Fibroblast of lung (primary cell): ENCODE results near the gene RPA3. TPM values are rescaled to one million over a fixed set of nuclear protein-coding genes. Genes with fewer than 3 reads are reported as not detected.

Source experiments
- DNase-seq, 2 donors: peaks; one replicate each; pipeline versions ENCODE4 v3.0.0 to v3.0.0-alpha.2; 2010; ENCODE audit warnings: low read depth in 2 of 2
- H2AFZ ChIP-seq: 2 replicates; pipeline ENCODE4 v1.5.1; 2012; ENCODE audit warnings: low read length, control low read depth, inconsistent platforms
- H3K27ac ChIP-seq: 2 replicates; pipeline ENCODE4 v1.5.1; 2011; ENCODE audit warnings: low read length, control low read depth; ENCODE audit not compliant: insufficient read depth
- H3K27me3 ChIP-seq: 2 replicates; pipeline ENCODE4 v1.5.1; 2011; ENCODE audit warnings: mild to moderate bottlenecking, low read length; ENCODE audit not compliant: control insufficient read depth, insufficient read depth
- H3K36me3 ChIP-seq: 2 replicates; pipeline ENCODE4 v1.5.1; 2011; ENCODE audit warnings: low read length; ENCODE audit not compliant: control insufficient read depth, insufficient read depth
- H3K4me1 ChIP-seq: 2 replicates; pipeline ENCODE4 v1.5.1; 2011; ENCODE audit warnings: low read length; ENCODE audit not compliant: control insufficient read depth, insufficient read depth; ENCODE audit errors: extremely low read depth
- H3K4me2 ChIP-seq: 2 replicates; pipeline ENCODE4 v1.5.1; 2011; ENCODE audit warnings: low read length, control low read depth; ENCODE audit not compliant: insufficient read depth; ENCODE audit errors: extremely low read depth
- H3K4me3 ChIP-seq, 4 experiments: fragments of 200-600 bp in 1 of 4; sonication (generic) in 1 of 4; replicated peaks in 1 of 4; 2 replicates each; pipeline ENCODE4 v1.5.1; 2011 to 2016; ENCODE audit warnings: low read length in 4 of 4, low read depth in 3 of 4, mild to moderate bottlenecking in 3 of 4, control low read depth in 2 of 4, inconsistent platforms in 1 of 4, mixed read lengths in 1 of 4; ENCODE audit not compliant: insufficient read depth in 1 of 4; ENCODE audit errors: control extremely low read depth in 1 of 4
- H3K79me2 ChIP-seq: 2 replicates; pipeline ENCODE4 v1.5.1; 2012; ENCODE audit warnings: mild to moderate bottlenecking, low read length, inconsistent platforms; ENCODE audit not compliant: control insufficient read depth, insufficient read depth
- H3K9ac ChIP-seq: 2 replicates; pipeline ENCODE4 v1.5.1; 2011; ENCODE audit warnings: mild to moderate bottlenecking, low read length, control low read depth; ENCODE audit not compliant: insufficient read depth
- H3K9me3 ChIP-seq: 2 replicates; pipeline ENCODE4 v1.5.1; 2012; ENCODE audit warnings: low read depth, low read length; ENCODE audit not compliant: control insufficient read depth, insufficient read depth
- H4K20me1 ChIP-seq: 2 replicates; pipeline ENCODE4 v1.5.1; 2011; ENCODE audit warnings: low read length; ENCODE audit not compliant: control insufficient read depth, insufficient read depth; ENCODE audit errors: extremely low read depth
- CTCF ChIP-seq, 2 donors: IDR thresholded peaks in 1 of 2; conservative IDR thresholded peaks in 1 of 2; 1 replicate in 1 of 2; 2 replicates in 1 of 2; pipeline ENCODE4 v1.5.1; 2011 to 2012; ENCODE audit warnings: low read length in 2 of 2, control low read depth in 1 of 2, inconsistent platforms in 1 of 2, low read depth in 1 of 2, mild to moderate bottlenecking in 1 of 2
- EZH2 ChIP-seq: IDR thresholded peaks from 2 replicates; pipeline ENCODE4 v1.5.1; 2012; ENCODE audit warnings: low read length, control low read depth, mild to moderate bottlenecking; ENCODE audit errors: missing control alignments
- polyA plus RNA-seq, 2 donors: library from polyadenylated mRNA; depleted of rRNA in 1 of 2; stranded (reverse) in 1 of 2; unstranded in 1 of 2; fragments of >200 nt; gene quantifications; 2 replicates each; pipeline ENCODE4 v1.2.1, GENCODE V29; 2011 to 2012; ENCODE audit warnings: missing spikeins in 1 of 2
- total RNA-seq: library from RNA; depleted of rRNA; stranded (reverse); fragments of >200 nt; gene quantifications from 2 replicates; pipeline ENCODE4 v1.2.1, GENCODE V29; 2014

RPA3 gene
- total and polyA plus RNA-seq, 2 donors (not counting 1 experiment from before 2014, with no cell fraction given): 19.0 to 23.9 TPM

DNA sequence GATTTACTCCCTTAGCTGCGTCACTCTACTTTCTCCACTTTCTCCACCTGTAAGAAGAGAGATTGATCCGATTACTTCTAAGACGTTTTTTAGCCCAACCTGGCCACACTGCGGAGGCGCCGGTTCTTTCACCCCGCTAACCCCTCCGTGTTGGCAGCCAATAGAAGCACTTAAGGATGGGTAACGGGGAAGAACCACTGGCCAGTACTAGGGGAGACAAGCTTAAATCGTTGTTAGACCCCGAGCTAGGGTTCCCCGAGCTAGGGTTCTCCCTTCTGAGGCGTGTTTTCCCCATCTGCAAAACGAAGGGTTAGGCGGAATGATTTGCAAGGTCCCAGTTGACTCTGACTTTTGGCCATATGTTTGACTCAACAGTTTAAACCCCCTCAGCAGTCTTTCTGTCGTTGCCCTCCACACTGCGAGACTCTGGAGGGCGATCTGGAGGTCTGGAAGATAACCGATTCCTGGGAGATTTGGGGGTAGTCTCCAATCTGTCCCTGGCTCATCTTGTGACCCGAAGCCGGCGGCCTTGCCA lies 77.2 kb downstream of the RPA3 start:
- Histone ChIP-seq H3K4me3 (peak overlapping the region; percentile 80 to 92 (median 84)), H3K27me3 (no peaks in the 10 kb centered on the region), H3K4me1 (no peaks in the 10 kb centered on the region), H2AFZ (peak overlapping the region; percentile 95), H4K20me1 (no peaks in the 10 kb centered on the region), H3K9me3 (no peaks in the 10 kb centered on the region), H3K27ac (peak overlapping the region; percentile 93), H3K36me3 (no peaks in the 10 kb centered on the region), H3K9ac (peak overlapping the region; percentile 85), H3K4me2 (peak overlapping the region; percentile 67), H3K79me2 (peaks cover 3% of the 10 kb centered on the region)
- TF ChIP-seq EZH2: no peak
- no peak for TF ChIP-seq CTCF (conservative IDR thresholded peaks at IDR 0.05 in 1 of 2, IDR thresholded peaks at IDR 0.05 in 1 of 2; ENCODE audit: low read depth in 1 of 2, low read length in 2 of 2)
- peak in 1 of 2 donors; percentile 23 for DNase-seq

DNA sequence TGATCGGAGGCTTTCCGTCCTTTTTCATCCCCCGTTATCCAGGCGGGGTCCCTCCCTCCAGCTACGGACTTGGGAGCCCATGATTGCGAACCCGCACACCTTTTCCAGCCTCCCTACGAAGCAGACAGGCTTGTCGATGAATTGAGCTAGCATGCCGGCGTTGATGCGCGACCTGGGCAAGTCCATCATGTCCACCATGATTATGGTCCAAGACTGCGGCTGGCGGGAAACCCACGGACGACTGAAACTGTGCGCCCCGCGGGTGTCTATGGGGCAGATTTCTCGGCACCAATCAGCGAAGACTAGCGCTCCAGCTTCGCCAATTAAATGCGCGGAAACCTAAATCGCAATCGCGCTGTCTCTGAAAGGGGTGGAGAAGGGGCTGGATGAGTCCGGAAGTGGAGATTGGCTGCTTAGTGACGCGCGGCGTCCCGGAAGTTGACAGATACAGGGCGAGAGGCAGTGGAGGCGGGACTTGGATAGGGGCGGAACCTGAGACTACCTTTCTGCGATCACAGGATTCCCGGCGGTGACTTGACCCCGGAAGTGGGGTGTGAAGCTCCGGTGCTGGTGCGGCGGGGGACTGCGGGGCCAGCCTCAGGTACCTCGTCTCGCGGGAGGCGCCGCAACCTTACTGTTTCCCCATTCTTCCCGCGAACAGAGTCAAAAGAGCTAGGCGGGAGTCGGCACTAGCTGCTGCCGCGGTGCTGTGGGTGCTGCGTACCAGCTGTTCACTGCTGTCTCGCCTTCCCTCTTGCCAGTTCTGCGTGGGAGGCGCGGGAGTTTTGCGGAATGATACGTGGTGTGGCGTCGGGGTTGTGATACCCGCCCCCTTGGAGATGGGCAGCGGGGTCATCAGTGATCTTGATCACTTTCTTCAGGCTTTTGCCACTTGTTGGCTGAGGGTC lies 77.9 kb downstream of the RPA3 start, which contains the start of gene UMAD1:
TSS of gene UMAD1 (plus strand) at position 532 of the 908 bp plus-strand sequence. CDS start 32,620 bp downstream, outside the sequence.
- Histone ChIP-seq H3K4me3 (peak within 1 kb of the TSS; percentile 80 to 92 (median 84)), H3K4me2 (peak within 1 kb of the TSS; percentile 81), H3K4me1 (no peaks in the 10 kb centered on the region), H3K36me3 (no peaks in the 10 kb centered on the region), H3K9ac (peak within 1 kb of the TSS; percentile 85), H3K79me2 (peaks cover 3% of the 10 kb centered on the region), H2AFZ (peak within 1 kb of the TSS; percentile 99), H3K9me3 (no peaks in the 10 kb centered on the region), H3K27me3 (no peaks in the 10 kb centered on the region), H4K20me1 (no peaks in the 10 kb centered on the region), H3K27ac (peak within 1 kb of the TSS; percentile 93)
- peak; percentile 98 to 99 for DNase-seq
- TF ChIP-seq EZH2: no peak
- TF ChIP-seq CTCF (conservative IDR thresholded peaks at IDR 0.05 in 1 of 2, IDR thresholded peaks at IDR 0.05 in 1 of 2; ENCODE audit: low read depth in 1 of 2, low read length in 2 of 2): no peak

DNA sequence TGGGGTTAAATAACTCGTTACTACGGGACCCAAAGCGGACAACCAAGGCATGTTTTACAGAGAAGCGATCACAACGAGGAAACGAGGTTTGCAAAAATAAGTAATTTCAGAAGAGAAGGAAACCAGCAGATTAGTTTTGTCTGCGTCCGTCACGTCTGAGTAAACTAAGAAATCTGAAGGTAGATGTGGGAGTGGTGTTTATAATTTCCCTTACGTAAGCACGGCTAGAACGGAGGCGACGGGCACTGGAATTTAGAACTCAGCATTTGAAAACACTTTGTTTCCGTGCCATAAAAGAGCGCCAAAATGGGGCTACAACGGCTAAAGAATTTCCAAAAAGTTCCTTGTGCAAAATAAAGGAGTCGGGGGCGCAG lies 78.6 kb downstream of the RPA3 start:
- Histone ChIP-seq H4K20me1 (no peaks in the 10 kb centered on the region), H3K36me3 (no peaks in the 10 kb centered on the region), H3K9me3 (no peaks in the 10 kb centered on the region), H3K79me2 (peaks cover 3% of the 10 kb centered on the region), H3K27ac (peak overlapping the region; percentile 87), H3K9ac (peak overlapping the region; percentile 67), H3K4me1 (no peaks in the 10 kb centered on the region), H3K4me2 (peak overlapping the region; percentile 81), H2AFZ (peak overlapping the region; percentile 99), H3K4me3 (peak overlapping the region; percentile 80 to 90 (median 84)), H3K27me3 (no peaks in the 10 kb centered on the region)
- no peak for TF ChIP-seq EZH2
- TF ChIP-seq CTCF (conservative IDR thresholded peaks at IDR 0.05 in 1 of 2, IDR thresholded peaks at IDR 0.05 in 1 of 2; ENCODE audit: low read depth in 1 of 2, low read length in 2 of 2): no peak
- DNase-seq: peak; percentile 20 to 43
